Progenitor cell of endocrine pancreas (in vitro differentiated cells): ENCODE results near the gene MRPS31. TPM values are rescaled to one million over a fixed set of nuclear protein-coding genes. Genes with fewer than 3 reads are reported as not detected.
"Not testable (repeated sequence)": the region's sequence is repeated elsewhere in the genome, so short reads cannot be mapped to it uniquely, and the experiment has no call there.

Source experiments
- DNase-seq: peaks from one replicate; pipeline ENCODE4 v3.0.0; 2021; ENCODE audit warnings: low spot score; ENCODE audit not compliant: unreplicated experiment
- H3K27ac Mint-ChIP-seq: 2 replicates; pipeline ENCODE4 v1.8.0; 2021; ENCODE audit warnings: mild to moderate bottlenecking, moderate library complexity, mixed read lengths
- H3K27me3 Mint-ChIP-seq: 2 replicates; pipeline ENCODE4 v1.8.0; 2021; ENCODE audit warnings: mixed read lengths
- H3K36me3 Mint-ChIP-seq: 2 replicates; pipeline ENCODE4 v1.8.0; 2022; ENCODE audit warnings: mixed read lengths; ENCODE audit not compliant: insufficient read depth
- H3K4me1 Mint-ChIP-seq: 2 replicates; pipeline ENCODE4 v1.8.0; 2021; ENCODE audit warnings: low read depth, mixed read lengths
- H3K4me3 Mint-ChIP-seq: 2 replicates; pipeline ENCODE4 v1.8.0; 2021; ENCODE audit warnings: low read depth, mild to moderate bottlenecking, moderate library complexity, mixed read lengths
- H3K9me3 Mint-ChIP-seq: 2 replicates; pipeline ENCODE4 v1.8.0; 2021; ENCODE audit warnings: low read depth, mixed read lengths
- CTCF ChIP-seq: fragments of 200-600 bp; sonication (generic); IDR thresholded peaks from one replicate; pipeline ENCODE4 v1.5.0; 2021; ENCODE audit warnings: antibody characterized with exemption, mild to moderate bottlenecking; ENCODE audit not compliant: unreplicated experiment
- total RNA-seq: library from RNA; stranded (reverse); gene quantifications from 2 replicates; pipeline ENCODE4 v1.2.1, GENCODE V29; 2021

The MRPS31 gene
- total RNA-seq, 1 donor from 2014 or later: 39.5 TPM

GRCh38 chr13:40789275-40790153, 18.5 kb upstream of the MRPS31 start, which contains the start of gene SLC25A15:
Gene SLC25A15, plus strand, starts transcription at chr13:40789611. Its CDS starts 3,616 bp downstream, at chr13:40793227.
- H3K27ac Mint-ChIP-seq: peak within 1 kb of the TSS; percentile 95
- DNase-seq: peak; percentile 80

GRCh38 chr13:40788540-40789274, 17.7 kb upstream of the MRPS31 start:
- not testable (repeated sequence) for H3K36me3 Mint-ChIP-seq, H3K9me3 Mint-ChIP-seq, H3K4me1 Mint-ChIP-seq, DNase-seq, H3K27me3 Mint-ChIP-seq
- H3K27ac Mint-ChIP-seq: peak overlapping the region; percentile 67
- H3K4me3 Mint-ChIP-seq: peak overlapping the region; percentile 67

More at GRCh38 chr13:40789275-40790153, 18.5 kb upstream of the MRPS31 start, which contains the start of gene SLC25A15:
- Mint-ChIP-seq H3K27me3 (no peaks in the 10 kb centered on the region), H3K4me1 (peaks cover 6% of the 10 kb centered on the region), H3K36me3 (peaks cover 2% of the 10 kb centered on the region), H3K9me3 (no peaks in the 10 kb centered on the region), H3K4me3 (peak within 1 kb of the TSS; percentile 82)
- TF ChIP-seq CTCF: peak; percentile 58

- Mint-ChIP-seq H3K27ac (peak overlapping the region; percentile 82), H3K27me3 (no peaks in the 10 kb centered on the region), H3K36me3 (no peaks in the 10 kb centered on the region), H3K9me3 (no peaks in the 10 kb centered on the region), H3K4me1 (peaks cover 4% of the 10 kb centered on the region), H3K4me3 (peak overlapping the region; percentile 45)
- no peak for DNase-seq
- no peak for TF ChIP-seq CTCF
Observed at GRCh38 chr13:40787062-40787461, 16.1 kb upstream of the MRPS31 start.

- peak overlapping the region; percentile 6 for H3K27ac Mint-ChIP-seq
Observed at GRCh38 chr13:40786568-40786996, 15.6 kb upstream of the MRPS31 start.

GRCh38 chr13:40784540-40784939, 13.6 kb upstream of the MRPS31 start:
- no peaks in the 10 kb centered on the region for H3K27me3 Mint-ChIP-seq
- H3K27ac Mint-ChIP-seq: no peak overlapping the region
- H3K9me3 Mint-ChIP-seq: no peaks in the 10 kb centered on the region
- TF ChIP-seq CTCF: no peak
- no peak overlapping the region for H3K4me3 Mint-ChIP-seq
- H3K36me3 Mint-ChIP-seq: no peaks in the 10 kb centered on the region
- DNase-seq: no peak
- no peaks in the 10 kb centered on the region for H3K4me1 Mint-ChIP-seq

More at GRCh38 chr13:40786568-40786996, 15.6 kb upstream of the MRPS31 start:
- DNase-seq: no peak
- H3K36me3 Mint-ChIP-seq: no peaks in the 10 kb centered on the region
- H3K4me3 Mint-ChIP-seq: no peak overlapping the region
- no peaks in the 10 kb centered on the region for H3K9me3 Mint-ChIP-seq
- peaks cover 4% of the 10 kb centered on the region for H3K4me1 Mint-ChIP-seq
- H3K27me3 Mint-ChIP-seq: no peaks in the 10 kb centered on the region
- TF ChIP-seq CTCF: no peak

GRCh38 chr13:40782971-40783370, 12.0 kb upstream of the MRPS31 start:
- H3K4me3 Mint-ChIP-seq, H3K27me3 Mint-ChIP-seq, H3K27ac Mint-ChIP-seq, H3K4me1 Mint-ChIP-seq, H3K9me3 Mint-ChIP-seq, H3K36me3 Mint-ChIP-seq, DNase-seq: not testable (repeated sequence)
